ENCODE measurements around the gene TREM1. TPM values are rescaled to one million over a fixed set of nuclear protein-coding genes. Genes with fewer than 3 reads are reported as not detected.

TREM1 gene
- total RNA-seq, 4 donors from 2014 or later, result 1.1 to 3.3 (median 2.1) TPM

GRCh38 chr6:41256383-41256782 lies 30.1 kb downstream of the TREM1 start:
- Histone ChIP-seq H3K27ac (no peak overlapping the region), H3K4me3 (no peak overlapping the region), H3K9me3 (peaks cover 0 to 24% (median 0%) of the 10 kb centered on the region in 4 donors), H3K36me3 (no peaks in the 10 kb centered on the region), H3K4me1 (no peaks in the 10 kb centered on the region), H3K27me3 (no peaks in the 10 kb centered on the region)
- 100% methylated on average over 1 of the region's 1 CpG for WGBS, 2 donors
- TF ChIP-seq POLR2A (IDR thresholded peaks at IDR 0.05) (no peak), EP300 (IDR thresholded peaks at IDR 0.05) (no peak), CTCF (IDR thresholded peaks at IDR 0.05) (no peak)
- no peak for DNase-seq (ENCODE audit: low spot score in 2 of 2)

GRCh38 chr6:41255638-41256246 lies 30.7 kb downstream of the TREM1 start:
- Histone ChIP-seq H3K27me3 (no peaks in the 10 kb centered on the region), H3K36me3 (no peaks in the 10 kb centered on the region), H3K27ac (no peak overlapping the region), H3K4me3 (no peak overlapping the region), H3K4me1 (no peaks in the 10 kb centered on the region), H3K9me3 (peaks cover 0 to 17% (median 0%) of the 10 kb centered on the region in 4 donors)
- 71 to 80% methylated on average over 3 to 5 of the region's 5 CpGs for WGBS, 2 donors
- DNase-seq (ENCODE audit: low spot score in 2 of 2), result no peak
- no peak for TF ChIP-seq POLR2A (IDR thresholded peaks at IDR 0.05)
- no peak for TF ChIP-seq CTCF (IDR thresholded peaks at IDR 0.05)
- no peak for TF ChIP-seq EP300 (IDR thresholded peaks at IDR 0.05)

- H3K4me3 ChIP-seq, result no peak overlapping the region
- H3K27me3 ChIP-seq, result no peaks in the 10 kb centered on the region
- no peaks in the 10 kb centered on the region for H3K4me1 ChIP-seq
- TF ChIP-seq CTCF (IDR thresholded peaks at IDR 0.05), result no peak
- no peak for TF ChIP-seq POLR2A (IDR thresholded peaks at IDR 0.05)
- TF ChIP-seq EP300 (IDR thresholded peaks at IDR 0.05), result no peak
- no peak for DNase-seq (ENCODE audit: low spot score in 2 of 2)
- H3K36me3 ChIP-seq, result no peaks in the 10 kb centered on the region
- no peak overlapping the region for H3K27ac ChIP-seq
- H3K9me3 ChIP-seq, result peaks cover 0 to 12% (median 0%) of the 10 kb centered on the region in 4 donors
These were observed 31.4 kb downstream of the TREM1 start for GRCh38 chr6:41255110-41255509.

GRCh38 chr6:41252401-41253169 lies 33.9 kb downstream of the TREM1 start:
- 62 to 65% methylated on average over 3 of the region's 3 CpGs for whole genome bisulfite sequencing, 2 donors

More at GRCh38 chr6:41252401-41253169, 33.9 kb downstream of the TREM1 start:
- DNase-seq (ENCODE audit: low spot score in 2 of 2), result no peak
- Histone ChIP-seq H3K27ac (no peak overlapping the region), H3K27me3 (no peaks in the 10 kb centered on the region), H3K4me1 (no peaks in the 10 kb centered on the region), H3K36me3 (no peaks in the 10 kb centered on the region), H3K9me3 (no peaks in the 10 kb centered on the region), H3K4me3 (no peak overlapping the region)
- TF ChIP-seq POLR2A (IDR thresholded peaks at IDR 0.05), result no peak
- TF ChIP-seq EP300 (IDR thresholded peaks at IDR 0.05), result no peak
- TF ChIP-seq CTCF (IDR thresholded peaks at IDR 0.05), result no peak
